K562 (cell line): ENCODE data around the gene RHBDL3. TPM values are rescaled to one million over a fixed set of nuclear protein-coding genes. Genes with fewer than 3 reads are reported as not detected.
A peak's percentile ranks its signal among the peaks of the same experiment; 100 is the strongest.

ENCODE experiments used
- BRD4 ChIP-seq: fragments of 200-600 bp; sonication (generic); IDR thresholded peaks from 2 replicates; pipeline ENCODE4 v1.6.1; 2017; ENCODE audit warnings: inconsistent platforms
- CCAR2 ChIP-seq: fragments of 200-400 bp; formaldehyde crosslinking; IDR thresholded peaks from 2 replicates; pipeline ENCODE4 v1.6.1; 2017; ENCODE audit warnings: mild to moderate bottlenecking, low read depth, low read length
- FOSL1 ChIP-seq: fragments of 200-800 bp; sonication (Bioruptor generic); conservative IDR thresholded peaks from 2 replicates; pipeline ENCODE4 v1.6.1; 2016; ENCODE audit warnings: missing genetic modification characterization, missing compliant biosample characterization
- GABPB1 ChIP-seq: sonication (generic); formaldehyde crosslinking; IDR thresholded peaks from 2 replicates; pipeline ENCODE4 v1.8.0; 2022; ENCODE audit warnings: mild to moderate bottlenecking, missing genetic modification reagents
- HDAC8 ChIP-seq: fragments of 450-650 bp; IDR thresholded peaks from 2 replicates; pipeline ENCODE4 v1.6.1; 2016; ENCODE audit warnings: mild to moderate bottlenecking, missing genetic modification characterization, moderate library complexity, missing compliant biosample characterization
- HMG20B ChIP-seq: fragments of 250-450 bp; sonication (Bioruptor Pico); IDR thresholded peaks from 2 replicates; pipeline ENCODE4 v1.5.0; 2021; ENCODE audit warnings: mild to moderate bottlenecking
- JUNB ChIP-seq: fragments of 450-650 bp; formaldehyde crosslinking; conservative IDR thresholded peaks from 2 replicates; pipeline ENCODE4 v1.4.0; 2020; ENCODE audit warnings: mild to moderate bottlenecking
- MBD2 ChIP-seq: sonication (generic); IDR thresholded peaks from 2 replicates; pipeline ENCODE4 v1.6.1; 2016; ENCODE audit warnings: low read depth, borderline replicate concordance
- MTA2 ChIP-seq: fragments of 450-650 bp; IDR thresholded peaks from 2 replicates; pipeline ENCODE4 v1.6.1; 2016; ENCODE audit warnings: low read depth
- NR2F6 ChIP-seq: fragments of 450-650 bp; formaldehyde crosslinking; IDR thresholded peaks from 2 replicates; pipeline ENCODE4 v1.4.0; 2020; ENCODE audit warnings: mild to moderate bottlenecking
- PCBP2 ChIP-seq: fragments of 200-400 bp; formaldehyde crosslinking; IDR thresholded peaks from 2 replicates; pipeline ENCODE4 v1.6.1; 2018; ENCODE audit warnings: low read length, low read depth, mild to moderate bottlenecking, moderate library complexity; ENCODE audit not compliant: poor library complexity, severe bottlenecking
- PHB2 ChIP-seq: fragments of 450-650 bp; IDR thresholded peaks from 2 replicates; pipeline ENCODE4 v1.6.1; 2017; ENCODE audit warnings: low read depth
- POLR3G ChIP-seq: IDR thresholded peaks from 2 replicates; pipeline ENCODE4 v1.6.1; 2011; ENCODE audit not compliant: insufficient read length, insufficient replicate concordance; ENCODE audit errors: extremely low read depth
- RBBP5 ChIP-seq: fragments of 200-600 bp; sonication (generic); IDR thresholded peaks from 2 replicates; pipeline ENCODE4 v1.6.1; 2012; ENCODE audit warnings: borderline replicate concordance, mild to moderate bottlenecking, low read length, control low read depth, inconsistent platforms; ENCODE audit not compliant: insufficient read depth, poor library complexity, severe bottlenecking
- RFX1 ChIP-seq: fragments of 450-650 bp; IDR thresholded peaks from 2 replicates; pipeline ENCODE4 v1.6.1; 2016; ENCODE audit warnings: mild to moderate bottlenecking, moderate library complexity
- RUNX1 ChIP-seq: sonication (generic); IDR thresholded peaks from 2 replicates; pipeline ENCODE4 v1.6.1; 2016; ENCODE audit warnings: antibody characterized with exemption, low read depth
- SMARCA5 ChIP-seq: fragments of 450-650 bp; IDR thresholded peaks from 2 replicates; pipeline ENCODE4 v1.6.1; 2016
- SRSF9 ChIP-seq: fragments of 200-400 bp; formaldehyde crosslinking; IDR thresholded peaks from 2 replicates; pipeline ENCODE4 v1.6.1; 2017; ENCODE audit warnings: low read depth, low read length, borderline replicate concordance
- SUPT5H ChIP-seq: fragments of 450-650 bp; IDR thresholded peaks from 2 replicates; pipeline ENCODE4 v1.6.1; 2016
- ZNF140 ChIP-seq: fragments of 250-450 bp; sonication (Bioruptor Pico); IDR thresholded peaks from 2 replicates; pipeline ENCODE4 v1.8.0; 2021; ENCODE audit warnings: moderate library complexity, mild to moderate bottlenecking, inconsistent platforms
- ZNF431 ChIP-seq: sonication (generic); formaldehyde crosslinking; IDR thresholded peaks from 2 replicates; pipeline ENCODE4 v1.8.0; 2022; ENCODE audit warnings: mild to moderate bottlenecking, missing genetic modification reagents
- ZSCAN29 ChIP-seq: fragments of 450-650 bp; IDR thresholded peaks from 2 replicates; pipeline ENCODE4 v1.6.1; 2017
- polyA plus RNA-seq, 8 experiments: library from polyadenylated mRNA; depleted of rRNA in 4 of 8; stranded (reverse) in 5 of 8; unstranded in 3 of 8; fragments of >200 nt; fragmentation: Nextera tagmentation in 2 of 8; fragmentation: Illumina TruSeq in 1 of 8; extraction: Ambion mirVana in 2 of 8; extraction: Trizol in 1 of 8; gene quantifications; 2 replicates each; pipeline versions ENCODE4 v1.2.1 to v1.2.3, GENCODE V29; 2011 to 2014; ENCODE audit warnings: inconsistent platforms in 1 of 8, missing spikeins in 1 of 8
- total RNA-seq, 7 experiments: library from RNA; depleted of rRNA in 6 of 7; stranded (reverse); fragments of >200 nt in 6 of 7; fragmentation: Illumina TruSeq in 2 of 7; extraction: Trizol in 2 of 7; gene quantifications; 2 replicates each; pipeline versions ENCODE4 v1.2.1 to v1.2.3, GENCODE V29; 2011 to 2021; ENCODE audit warnings: low replicate concordance in 1 of 7
- TF ChIP-seq, protein P1 (sequence below): sonication (generic); formaldehyde crosslinking; IDR thresholded peaks from 2 replicates; pipeline ENCODE4 v1.8.1; 2022; ENCODE audit warnings: missing genetic modification reagents
- TF ChIP-seq, protein P2 (sequence below), 3 experiments: fragments of 200-800 bp in 1 of 3; fragments of 250-450 bp in 1 of 3; fragments of 450-650 bp in 1 of 3; sonication (Bioruptor Pico) in 1 of 3; sonication (Bioruptor generic) in 1 of 3; formaldehyde crosslinking in 1 of 3; IDR thresholded peaks; 2 replicates each; pipeline versions ENCODE4 v1.6.1 to v1.8.0; 2016 to 2022; ENCODE audit warnings: mild to moderate bottlenecking in 2 of 3, missing genetic modification characterization in 2 of 3, missing compliant biosample characterization in 1 of 3, moderate library complexity in 1 of 3
- TF ChIP-seq, protein P3 (sequence below): sonication (generic); formaldehyde crosslinking; IDR thresholded peaks from 2 replicates; pipeline ENCODE4 v1.8.1; 2023; ENCODE audit warnings: mild to moderate bottlenecking, missing genetic modification reagents, moderate library complexity

RHBDL3 gene
- total and polyA plus RNA-seq, 9 of the 15 experiments (the other 6 are each of a cell fraction or from before 2014, with no cell fraction given) = 0.06 to 0.31 (median 0.09) TPM; not detected in 4

DNA sequence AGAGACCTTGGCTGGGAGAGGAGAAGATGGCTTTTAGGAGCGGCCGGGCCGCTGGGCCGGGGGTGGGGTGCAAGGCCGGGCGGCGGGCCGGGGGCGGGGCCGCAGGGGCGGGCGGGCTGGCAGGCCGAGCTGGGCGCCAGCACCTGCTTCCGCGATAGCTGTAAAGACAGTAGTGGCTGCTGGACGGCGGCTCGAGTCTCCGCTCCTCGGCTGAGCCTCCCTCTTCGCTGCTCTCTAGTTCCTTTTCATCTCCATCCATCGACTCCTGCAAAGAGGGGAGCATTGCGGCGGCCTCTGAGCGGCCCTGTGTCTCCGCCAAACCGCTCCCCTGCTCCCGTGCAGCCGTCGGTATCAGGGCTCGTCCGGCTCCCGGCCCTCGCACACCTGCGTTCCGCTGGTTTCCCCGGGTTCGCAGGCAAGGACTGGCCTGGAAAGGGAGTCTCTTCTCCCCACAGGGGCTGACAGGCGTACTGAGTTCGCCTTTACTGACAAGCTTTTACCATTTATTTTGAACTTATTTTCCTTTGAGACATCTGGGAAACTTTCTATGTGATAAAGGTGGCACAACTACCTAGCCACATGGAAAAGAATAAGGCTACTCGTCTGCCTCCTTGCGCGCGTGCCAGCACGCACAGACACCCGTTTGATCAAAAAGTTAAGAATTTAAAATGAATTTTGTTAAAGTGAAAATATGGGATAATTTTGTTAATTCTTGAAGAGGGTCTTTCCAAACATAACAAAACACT is 76.4 kb downstream of the RHBDL3 start, which contains the start of gene C17orf75 (continued):
- TF ChIP-seq SRSF9 = no peak
- TF ChIP-seq PCBP2 = no peak
- TF ChIP-seq SMARCA5 = no peak
- TF ChIP-seq ZNF140 (CRISPR knock-in tag) = no peak
- no peak for TF ChIP-seq HDAC8 (tag)
- no peak for TF ChIP-seq ZNF431 (CRISPR knock-in tag)
- no peak for TF ChIP-seq HMG20B
- TF ChIP-seq RBBP5 = peak; percentile 91
- peak; percentile 95 for TF ChIP-seq GABPB1 (CRISPR knock-in tag)
- TF ChIP-seq ZSCAN29 = no peak; the same call in 1 of the 2 replicates
- peak; percentile 71 for TF ChIP-seq SUPT5H
- no peak for TF ChIP-seq NR2F6 (CRISPR knock-in tag)
- TF ChIP-seq CCAR2 = no peak
- TF ChIP-seq, protein P1, sequence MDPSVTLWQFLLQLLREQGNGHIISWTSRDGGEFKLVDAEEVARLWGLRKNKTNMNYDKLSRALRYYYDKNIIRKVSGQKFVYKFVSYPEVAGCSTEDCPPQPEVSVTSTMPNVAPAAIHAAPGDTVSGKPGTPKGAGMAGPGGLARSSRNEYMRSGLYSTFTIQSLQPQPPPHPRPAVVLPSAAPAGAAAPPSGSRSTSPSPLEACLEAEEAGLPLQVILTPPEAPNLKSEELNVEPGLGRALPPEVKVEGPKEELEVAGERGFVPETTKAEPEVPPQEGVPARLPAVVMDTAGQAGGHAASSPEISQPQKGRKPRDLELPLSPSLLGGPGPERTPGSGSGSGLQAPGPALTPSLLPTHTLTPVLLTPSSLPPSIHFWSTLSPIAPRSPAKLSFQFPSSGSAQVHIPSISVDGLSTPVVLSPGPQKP = no peak
- TF ChIP-seq JUNB (CRISPR knock-in tag) = no peak
- TF ChIP-seq, protein P2, sequence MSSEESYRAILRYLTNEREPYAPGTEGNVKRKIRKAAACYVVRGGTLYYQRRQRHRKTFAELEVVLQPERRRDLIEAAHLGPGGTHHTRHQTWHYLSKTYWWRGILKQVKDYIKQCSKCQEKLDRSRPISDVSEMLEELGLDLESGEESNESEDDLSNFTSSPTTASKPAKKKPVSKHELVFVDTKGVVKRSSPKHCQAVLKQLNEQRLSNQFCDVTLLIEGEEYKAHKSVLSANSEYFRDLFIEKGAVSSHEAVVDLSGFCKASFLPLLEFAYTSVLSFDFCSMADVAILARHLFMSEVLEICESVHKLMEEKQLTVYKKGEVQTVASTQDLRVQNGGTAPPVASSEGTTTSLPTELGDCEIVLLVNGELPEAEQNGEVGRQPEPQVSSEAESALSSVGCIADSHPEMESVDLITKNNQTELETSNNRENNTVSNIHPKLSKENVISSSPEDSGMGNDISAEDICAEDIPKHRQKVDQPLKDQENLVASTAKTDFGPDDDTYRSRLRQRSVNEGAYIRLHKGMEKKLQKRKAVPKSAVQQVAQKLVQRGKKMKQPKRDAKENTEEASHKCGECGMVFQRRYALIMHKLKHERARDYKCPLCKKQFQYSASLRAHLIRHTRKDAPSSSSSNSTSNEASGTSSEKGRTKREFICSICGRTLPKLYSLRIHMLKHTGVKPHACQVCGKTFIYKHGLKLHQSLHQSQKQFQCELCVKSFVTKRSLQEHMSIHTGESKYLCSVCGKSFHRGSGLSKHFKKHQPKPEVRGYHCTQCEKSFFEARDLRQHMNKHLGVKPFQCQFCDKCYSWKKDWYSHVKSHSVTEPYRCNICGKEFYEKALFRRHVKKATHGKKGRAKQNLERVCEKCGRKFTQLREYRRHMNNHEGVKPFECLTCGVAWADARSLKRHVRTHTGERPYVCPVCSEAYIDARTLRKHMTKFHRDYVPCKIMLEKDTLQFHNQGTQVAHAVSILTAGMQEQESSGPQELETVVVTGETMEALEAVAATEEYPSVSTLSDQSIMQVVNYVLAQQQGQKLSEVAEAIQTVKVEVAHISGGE (CRISPR knock-in tag; IDR thresholded peaks at IDR 0.05) = peak; percentile 98 to 99 (median 98)
- peak; percentile 33; the same call in 1 of the 2 replicates for TF ChIP-seq FOSL1 (tag)
- TF ChIP-seq MBD2 = peak; percentile 80; the same call in 1 of the 2 replicates
- no peak for TF ChIP-seq MTA2
- no peak for TF ChIP-seq RFX1
- peak; percentile 66; the same call in 1 of the 2 replicates for TF ChIP-seq RUNX1
- TF ChIP-seq BRD4 = no peak
- TF ChIP-seq PHB2 = no peak
- TF ChIP-seq POLR3G = no peak
- TF ChIP-seq, protein P3, sequence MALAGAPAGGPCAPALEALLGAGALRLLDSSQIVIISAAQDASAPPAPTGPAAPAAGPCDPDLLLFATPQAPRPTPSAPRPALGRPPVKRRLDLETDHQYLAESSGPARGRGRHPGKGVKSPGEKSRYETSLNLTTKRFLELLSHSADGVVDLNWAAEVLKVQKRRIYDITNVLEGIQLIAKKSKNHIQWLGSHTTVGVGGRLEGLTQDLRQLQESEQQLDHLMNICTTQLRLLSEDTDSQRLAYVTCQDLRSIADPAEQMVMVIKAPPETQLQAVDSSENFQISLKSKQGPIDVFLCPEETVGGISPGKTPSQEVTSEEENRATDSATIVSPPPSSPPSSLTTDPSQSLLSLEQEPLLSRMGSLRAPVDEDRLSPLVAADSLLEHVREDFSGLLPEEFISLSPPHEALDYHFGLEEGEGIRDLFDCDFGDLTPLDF = peak; percentile 68; the same call in 1 of the 2 replicates
